GM19023 (cell line): ENCODE results near the gene EFNA4.

Source experiments
- ATAC-seq: cut with Tn5 transposase; IDR thresholded peaks from one replicate; pipeline ENCODE4 v1.9.1; 2021; ENCODE audit warnings: mild to moderate bottlenecking, moderate library complexity; ENCODE audit not compliant: unreplicated experiment

Gene EFNA4

GRCh38 chr1:155051342-155051776, 12.2 kb upstream of the EFNA4 start:
- no peak for ATAC-seq

DNA sequence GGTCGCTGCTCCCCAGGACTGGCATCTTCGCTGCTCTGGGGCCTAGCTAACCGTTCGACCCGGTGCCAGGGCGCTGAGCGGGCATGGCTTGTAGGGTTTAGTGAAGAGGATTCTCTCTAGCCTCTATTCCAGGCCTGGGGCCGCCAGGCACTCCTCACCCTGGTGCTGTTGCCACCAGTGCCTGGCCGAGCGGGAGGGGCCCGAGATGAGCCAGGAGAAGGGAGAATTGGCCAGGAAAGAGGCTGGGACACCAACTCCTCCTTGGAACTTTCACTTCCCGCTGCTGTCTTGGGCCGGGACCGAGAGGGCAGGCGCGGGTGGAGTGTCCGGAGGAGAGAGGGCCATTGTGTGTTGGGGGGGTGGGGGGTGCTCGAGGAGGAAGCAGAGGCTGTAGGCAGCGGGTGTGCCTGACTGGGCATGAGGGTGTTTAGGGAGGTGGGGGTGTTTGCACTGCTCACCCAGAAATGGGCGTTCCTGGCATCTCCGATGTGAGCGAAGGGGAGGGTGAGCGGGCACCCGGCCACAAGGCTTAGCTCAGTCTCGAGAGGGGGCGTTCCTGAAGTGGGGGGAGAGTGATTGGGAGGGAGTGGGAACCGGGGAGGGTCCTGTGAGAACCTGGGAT, 11.7 kb upstream of the EFNA4 start:
- ATAC-seq: peak; percentile 20

GRCh38 chr1:155052439-155053395, 10.8 kb upstream of the EFNA4 start:
- ATAC-seq: no peak

- ATAC-seq: no peak
These were observed 9.9 kb upstream of the EFNA4 start for GRCh38 chr1:155053531-155054105.

GRCh38 chr1:155057104-155057503, 6.4 kb upstream of the EFNA4 start:
- ATAC-seq: no peak

- ATAC-seq: no peak
These were observed 5.7 kb upstream of the EFNA4 start for GRCh38 chr1:155057788-155058211.

DNA sequence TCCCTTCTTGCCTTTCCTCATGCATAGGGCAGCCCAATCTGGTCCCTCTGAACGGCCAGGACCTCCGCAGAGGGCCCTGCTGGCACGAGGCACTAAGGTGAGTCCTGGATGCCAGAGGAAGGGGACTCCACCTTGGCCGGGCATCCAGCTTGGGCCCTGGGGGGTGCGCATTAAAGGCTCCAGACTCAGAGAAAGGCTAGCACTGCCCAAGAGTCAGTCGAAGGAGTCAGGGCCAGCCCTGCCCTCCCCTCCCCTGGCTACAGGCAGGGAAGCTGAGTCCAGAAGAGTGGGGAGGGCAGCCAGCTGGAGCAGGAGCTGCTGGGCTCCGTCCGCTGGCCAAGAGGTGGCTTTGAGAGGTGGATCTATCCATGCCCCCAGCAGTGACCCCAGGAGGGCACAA, 2.8 kb upstream of the EFNA4 start:
- no peak for ATAC-seq

- ATAC-seq: peak; percentile 43
These were observed 2.0 kb upstream of the EFNA4 start for GRCh38 chr1:155061381-155062150.

DNA sequence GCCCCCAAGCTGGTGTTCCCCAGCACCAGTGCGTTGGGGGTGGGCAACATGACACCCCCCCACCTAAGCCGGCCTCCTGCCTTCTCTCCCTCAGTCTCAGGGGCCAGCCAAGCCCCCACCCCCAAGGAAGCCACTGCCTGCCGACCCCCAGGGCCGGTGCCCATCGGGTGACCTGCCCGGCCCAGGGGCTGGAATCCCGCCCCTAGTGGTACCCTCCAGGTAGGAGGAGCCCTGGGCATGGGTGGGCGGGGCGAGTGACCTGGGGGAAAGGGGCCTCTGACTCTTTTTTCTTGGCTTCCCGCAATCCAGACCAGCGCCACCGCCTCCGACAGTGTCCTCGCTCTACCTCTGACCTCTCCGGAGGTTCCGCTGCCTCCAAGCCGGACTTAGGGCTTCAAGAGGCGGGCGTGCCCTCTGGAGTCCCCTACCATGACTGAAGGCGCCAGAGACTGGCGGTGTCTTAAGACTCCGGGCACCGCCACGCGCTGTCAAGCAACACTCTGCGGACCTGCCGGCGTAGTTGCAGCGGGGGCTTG, 1.3 kb upstream of the EFNA4 start:
- no peak for ATAC-seq

DNA sequence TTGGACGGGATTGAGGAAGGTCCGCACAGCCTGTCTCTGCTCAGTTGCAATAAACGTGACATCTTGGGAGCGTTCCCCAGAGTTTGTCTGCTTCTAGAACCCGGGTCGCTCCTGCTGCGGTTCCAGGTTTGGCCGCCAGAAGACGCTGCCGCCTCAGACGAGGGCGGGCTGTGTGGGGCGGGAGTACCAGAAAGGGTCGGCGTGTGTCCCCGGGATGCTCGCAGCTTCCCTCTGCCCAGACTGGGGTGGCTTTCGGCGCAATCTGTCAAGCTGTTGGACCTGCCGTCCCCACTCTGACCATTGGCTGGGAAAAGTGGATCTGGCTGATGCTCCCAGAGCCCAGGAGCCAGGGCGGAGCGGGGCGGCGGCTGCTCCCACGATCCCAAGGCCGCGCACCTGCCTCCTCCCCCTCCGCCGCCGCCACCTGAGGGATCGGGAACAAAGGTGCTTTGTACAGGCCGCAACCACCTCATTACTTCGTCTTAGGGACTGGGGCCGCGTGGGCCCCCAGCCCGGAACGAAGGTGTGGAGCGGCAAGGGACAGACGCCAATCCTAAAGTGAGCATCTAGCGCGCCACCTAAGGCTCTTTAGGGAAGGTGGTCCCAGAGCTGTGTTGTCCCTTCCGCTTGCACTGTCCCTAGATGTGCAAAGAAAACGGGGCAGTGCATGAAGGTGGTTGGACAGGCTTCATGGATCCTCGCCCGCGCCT, 683 bp upstream of the EFNA4 start:
- no peak for ATAC-seq

- no peak for ATAC-seq
These were observed 731 bp downstream of the EFNA4 start for GRCh38 chr1:155064111-155064831.

GRCh38 chr1:155064832-155065429, 1.4 kb downstream of the EFNA4 start:
- no peak for ATAC-seq

- no peak for ATAC-seq
These were observed 3.2 kb downstream of the EFNA4 start for GRCh38 chr1:155066777-155067176.

DNA sequence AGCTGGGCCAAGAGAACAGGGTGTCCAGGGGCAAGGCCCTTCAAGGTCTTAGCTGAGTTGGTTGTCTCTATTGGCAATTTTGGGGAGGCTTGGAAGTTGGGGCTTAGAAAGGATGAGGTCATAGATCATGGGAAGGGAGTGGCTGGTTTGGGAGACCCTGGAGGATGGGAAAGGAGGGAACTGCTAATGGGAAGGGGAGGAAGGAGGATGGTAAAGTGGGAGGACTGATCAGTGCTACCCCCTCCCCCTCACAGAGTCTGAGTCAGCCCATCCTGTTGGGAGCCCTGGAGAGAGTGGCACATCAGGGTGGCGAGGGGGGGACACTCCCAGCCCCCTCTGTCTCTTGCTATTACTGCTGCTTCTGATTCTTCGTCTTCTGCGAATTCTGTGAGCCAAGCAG, 5.1 kb downstream of the EFNA4 start:
- ATAC-seq: no peak

DNA sequence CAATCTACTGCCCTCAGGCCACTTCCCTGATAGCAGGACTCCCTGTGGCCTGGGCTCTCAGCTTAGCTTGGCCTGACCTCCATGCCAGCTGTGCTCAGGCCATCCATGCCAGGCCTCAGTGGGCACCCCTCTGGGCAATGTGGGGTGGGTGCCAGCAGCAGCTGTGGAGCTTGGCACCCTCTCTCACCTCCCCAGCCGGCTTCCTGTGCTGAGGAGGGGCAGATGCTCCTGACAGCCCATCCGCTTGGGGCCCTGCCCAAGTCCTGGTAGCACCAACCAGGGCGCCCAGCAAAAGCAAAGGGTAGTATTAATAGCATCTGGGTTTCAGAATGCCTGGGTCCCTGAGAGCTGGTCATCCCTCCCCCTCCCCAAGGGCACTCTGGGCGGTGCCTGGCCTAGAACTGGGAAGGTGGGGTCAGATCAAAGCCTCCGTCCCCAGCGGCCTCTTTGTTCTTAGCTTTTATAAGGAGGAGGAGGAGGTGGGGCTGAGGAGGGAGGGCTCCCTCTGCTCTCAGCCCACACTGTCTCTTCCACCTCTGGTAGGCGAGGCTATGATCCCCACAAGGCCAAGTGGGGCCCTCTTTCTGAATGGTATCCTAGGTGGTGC, 6.1 kb downstream of the EFNA4 start:
- no peak for ATAC-seq

GRCh38 chr1:155070158-155070621, 6.7 kb downstream of the EFNA4 start:
- ATAC-seq: no peak

GRCh38 chr1:155070721-155071569, 7.4 kb downstream of the EFNA4 start:
- no peak for ATAC-seq

GRCh38 chr1:155071701-155072100, 8.2 kb downstream of the EFNA4 start:
- no peak for ATAC-seq
